ENCODE measurements around the gene RRM1.
A peak's percentile ranks its signal among the peaks of the same experiment; 100 is the strongest.
"Not testable (repeated sequence)": the region's sequence is repeated elsewhere in the genome, so short reads cannot be mapped to it uniquely, and the experiment has no call there.

RRM1 gene

GRCh38 chr11:4094348-4095291, at the start of gene RRM1:
TSS of gene RRM1 (plus strand) at chr11:4094799. CDS start at chr11:4095013, 214 bp downstream.
- DNase-seq: peak; percentile 97

GRCh38 chr11:4044976-4045646, 49.5 kb upstream of the RRM1 start:
- DNase-seq: no peak

GRCh38 chr11:4048340-4048739, 46.3 kb upstream of the RRM1 start:
- DNase-seq: no peak

- no peak for DNase-seq
Measured at GRCh38 chr11:4049006-4049405, 45.6 kb upstream of the RRM1 start.

GRCh38 chr11:4050138-4050537, 44.5 kb upstream of the RRM1 start:
- DNase-seq: no peak

- DNase-seq: not testable (repeated sequence)
Measured at GRCh38 chr11:4053200-4053599, 41.4 kb upstream of the RRM1 start.

- DNase-seq: no peak
Measured at GRCh38 chr11:4054643-4055042, 40.0 kb upstream of the RRM1 start.

- DNase-seq: no peak
Measured at GRCh38 chr11:4059424-4059823, 35.2 kb upstream of the RRM1 start.

GRCh38 chr11:4060182-4060923, 34.2 kb upstream of the RRM1 start:
- no peak for DNase-seq

- no peak for DNase-seq
Measured at GRCh38 chr11:4061700-4062099, 32.9 kb upstream of the RRM1 start.

- no peak for DNase-seq
Measured at GRCh38 chr11:4063348-4063747, 31.3 kb upstream of the RRM1 start.

- DNase-seq: no peak
Measured at GRCh38 chr11:4064278-4064955, 30.2 kb upstream of the RRM1 start.

GRCh38 chr11:4065086-4065485, 29.5 kb upstream of the RRM1 start:
- no peak for DNase-seq

GRCh38 chr11:4065601-4066377, 28.8 kb upstream of the RRM1 start:
- no peak for DNase-seq

GRCh38 chr11:4066910-4067309, 27.7 kb upstream of the RRM1 start:
- no peak for DNase-seq

- no peak for DNase-seq
Measured at GRCh38 chr11:4068962-4069361, 25.6 kb upstream of the RRM1 start.

GRCh38 chr11:4071325-4071724, 23.3 kb upstream of the RRM1 start:
- DNase-seq: no peak

GRCh38 chr11:4071914-4072313, 22.7 kb upstream of the RRM1 start:
- DNase-seq: peak; percentile 76

- peak; percentile 89 for DNase-seq
Measured at GRCh38 chr11:4072668-4073285, 21.8 kb upstream of the RRM1 start.

- DNase-seq: no peak
Measured at GRCh38 chr11:4074266-4074665, 20.3 kb upstream of the RRM1 start.

GRCh38 chr11:4076774-4077173, 17.8 kb upstream of the RRM1 start:
- DNase-seq: no peak

- no peak for DNase-seq
Measured at GRCh38 chr11:4083198-4083597, 11.4 kb upstream of the RRM1 start.

Data from NCI-H82 (cell line).